ES-I3 (cell line): ENCODE measurements around the gene MYLK2.

Experiments used
- H3K36me3 ChIP-seq: 2 replicates; pipeline ENCODE4 v1.6.1; 2013; ENCODE audit warnings: mild to moderate bottlenecking, low read length, control low read depth, moderate library complexity; ENCODE audit not compliant: insufficient read depth
- H3K4me1 ChIP-seq: 2 replicates; pipeline ENCODE4 v1.6.1; 2013; ENCODE audit warnings: mild to moderate bottlenecking, control low read depth, low read length; ENCODE audit not compliant: insufficient read depth
- H3K9ac ChIP-seq: 2 replicates; pipeline ENCODE4 v1.6.1; 2013; ENCODE audit warnings: low read depth, mild to moderate bottlenecking, low read length, moderate library complexity
- H3K9me3 ChIP-seq: 2 replicates; pipeline ENCODE4 v1.6.1; 2013; ENCODE audit warnings: mild to moderate bottlenecking, low read length, moderate library complexity; ENCODE audit not compliant: control insufficient read depth, insufficient read depth

Gene MYLK2

GRCh38 chr20:31819083-31819784 is at the start of gene MYLK2:
Gene MYLK2, plus strand, starts transcription at chr20:31819356. Its CDS starts 225 bp downstream, at chr20:31819581.
- H3K4me1 ChIP-seq, result peaks cover 3% of the 10 kb centered on the region
- H3K36me3 ChIP-seq, result no peaks in the 10 kb centered on the region
- H3K9ac ChIP-seq, result no peak within 1 kb of the TSS
- no peaks in the 10 kb centered on the region for H3K9me3 ChIP-seq

- Histone ChIP-seq H3K4me1 (no peaks in the 10 kb centered on the region), H3K36me3 (peaks cover 33% of the 10 kb centered on the region), H3K9me3 (no peaks in the 10 kb centered on the region), H3K9ac (no peak overlapping the region)
Measured at GRCh38 chr20:31769681-31770080, 49.5 kb upstream of the MYLK2 start.

- H3K9ac ChIP-seq, result no peak overlapping the region
- H3K36me3 ChIP-seq, result peaks cover 33% of the 10 kb centered on the region
- H3K9me3 ChIP-seq, result no peaks in the 10 kb centered on the region
- H3K4me1 ChIP-seq, result no peaks in the 10 kb centered on the region
Measured at GRCh38 chr20:31770243-31770642, 48.9 kb upstream of the MYLK2 start.

- Histone ChIP-seq H3K4me1 (no peaks in the 10 kb centered on the region), H3K9me3 (no peaks in the 10 kb centered on the region), H3K36me3 (peaks cover 32% of the 10 kb centered on the region), H3K9ac (no peak overlapping the region)
Measured at GRCh38 chr20:31774408-31774807, 44.7 kb upstream of the MYLK2 start.

DNA sequence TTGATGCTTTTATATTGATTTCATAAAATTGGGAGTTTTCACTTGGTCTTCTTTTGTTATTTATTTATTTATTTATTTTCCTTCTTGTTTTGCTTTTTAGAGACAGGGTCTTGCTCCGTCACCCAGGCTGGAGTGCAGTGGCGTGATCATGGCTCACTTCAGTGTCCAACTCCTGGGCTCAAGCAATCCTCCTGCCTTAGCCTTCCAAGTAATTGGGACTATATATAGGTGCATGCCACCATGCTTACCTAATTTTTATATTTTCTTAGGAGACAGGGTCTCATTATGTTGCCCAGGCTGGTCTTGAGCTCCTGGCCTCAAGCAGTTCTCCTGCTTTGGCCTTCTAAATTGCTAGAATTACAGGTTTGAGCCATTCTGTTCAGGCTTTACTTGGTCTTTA is 38.3 kb upstream of the MYLK2 start:
- H3K36me3 ChIP-seq, result peaks cover 34% of the 10 kb centered on the region
- H3K9me3 ChIP-seq, result no peaks in the 10 kb centered on the region
- no peak overlapping the region for H3K9ac ChIP-seq
- no peaks in the 10 kb centered on the region for H3K4me1 ChIP-seq

- Histone ChIP-seq H3K9me3 (no peaks in the 10 kb centered on the region), H3K36me3 (peaks cover 34% of the 10 kb centered on the region), H3K9ac (no peak overlapping the region), H3K4me1 (no peaks in the 10 kb centered on the region)
Measured at GRCh38 chr20:31781945-31782344, 37.2 kb upstream of the MYLK2 start.

- H3K4me1 ChIP-seq, result no peaks in the 10 kb centered on the region
- no peaks in the 10 kb centered on the region for H3K9me3 ChIP-seq
- H3K36me3 ChIP-seq, result peaks cover 34% of the 10 kb centered on the region
- H3K9ac ChIP-seq, result no peak overlapping the region
Measured at GRCh38 chr20:31784354-31785044, 34.7 kb upstream of the MYLK2 start.

DNA sequence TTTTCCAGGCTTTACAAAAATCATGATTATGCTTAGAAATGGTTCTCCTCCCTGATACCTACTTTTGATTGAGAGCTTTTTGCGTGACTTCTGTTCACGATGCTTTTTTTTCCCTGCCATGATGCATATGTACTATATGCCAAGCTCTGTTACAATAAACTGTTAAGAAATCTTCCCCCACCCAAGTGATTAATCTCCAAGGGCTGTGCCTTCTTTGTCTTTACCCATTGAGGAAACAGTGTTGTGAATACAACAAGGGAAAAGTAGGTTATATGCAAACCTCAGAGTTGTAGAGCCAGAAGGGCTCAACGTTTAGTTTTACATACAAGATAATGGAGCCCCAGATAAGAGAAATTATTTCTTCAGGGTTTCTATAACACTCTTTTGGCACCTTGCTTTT is 34.1 kb upstream of the MYLK2 start:
- Histone ChIP-seq H3K9me3 (no peaks in the 10 kb centered on the region), H3K36me3 (peaks cover 32% of the 10 kb centered on the region), H3K9ac (no peak overlapping the region), H3K4me1 (no peaks in the 10 kb centered on the region)

GRCh38 chr20:31788578-31788977 is 30.6 kb upstream of the MYLK2 start:
- no peaks in the 10 kb centered on the region for H3K4me1 ChIP-seq
- H3K9me3 ChIP-seq, result no peaks in the 10 kb centered on the region
- no peak overlapping the region for H3K9ac ChIP-seq
- H3K36me3 ChIP-seq, result peaks cover 27% of the 10 kb centered on the region

DNA sequence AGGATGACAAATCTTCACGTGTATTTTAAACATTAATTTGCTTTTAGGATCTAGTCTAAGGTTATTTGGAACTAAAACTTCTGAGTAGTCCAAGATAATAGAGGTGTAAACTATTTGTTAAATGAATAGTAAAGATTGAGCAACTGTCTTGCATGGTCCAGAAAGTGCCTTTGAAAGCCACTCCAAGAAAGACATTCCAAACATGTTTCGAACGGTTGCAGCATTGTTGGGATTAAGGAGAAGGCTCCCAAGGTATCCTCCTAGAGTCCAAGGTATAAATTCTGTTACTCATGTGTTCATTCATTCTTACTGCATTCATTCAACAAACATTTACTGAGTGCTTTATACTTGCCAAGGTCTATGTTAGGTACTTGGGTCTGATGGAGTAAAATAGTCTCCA is 28.8 kb upstream of the MYLK2 start:
- H3K9me3 ChIP-seq, result no peaks in the 10 kb centered on the region
- H3K4me1 ChIP-seq, result no peaks in the 10 kb centered on the region
- no peak overlapping the region for H3K9ac ChIP-seq
- H3K36me3 ChIP-seq, result peaks cover 23% of the 10 kb centered on the region

- H3K9me3 ChIP-seq, result no peaks in the 10 kb centered on the region
- peaks cover 33% of the 10 kb centered on the region for H3K36me3 ChIP-seq
- H3K9ac ChIP-seq, result no peak overlapping the region
- no peaks in the 10 kb centered on the region for H3K4me1 ChIP-seq
Measured at GRCh38 chr20:31797364-31797763, 21.8 kb upstream of the MYLK2 start.

- H3K9me3 ChIP-seq, result no peaks in the 10 kb centered on the region
- H3K36me3 ChIP-seq, result peaks cover 25% of the 10 kb centered on the region
- no peak overlapping the region for H3K9ac ChIP-seq
- no peaks in the 10 kb centered on the region for H3K4me1 ChIP-seq
Measured at GRCh38 chr20:31801508-31801907, 17.6 kb upstream of the MYLK2 start.

DNA sequence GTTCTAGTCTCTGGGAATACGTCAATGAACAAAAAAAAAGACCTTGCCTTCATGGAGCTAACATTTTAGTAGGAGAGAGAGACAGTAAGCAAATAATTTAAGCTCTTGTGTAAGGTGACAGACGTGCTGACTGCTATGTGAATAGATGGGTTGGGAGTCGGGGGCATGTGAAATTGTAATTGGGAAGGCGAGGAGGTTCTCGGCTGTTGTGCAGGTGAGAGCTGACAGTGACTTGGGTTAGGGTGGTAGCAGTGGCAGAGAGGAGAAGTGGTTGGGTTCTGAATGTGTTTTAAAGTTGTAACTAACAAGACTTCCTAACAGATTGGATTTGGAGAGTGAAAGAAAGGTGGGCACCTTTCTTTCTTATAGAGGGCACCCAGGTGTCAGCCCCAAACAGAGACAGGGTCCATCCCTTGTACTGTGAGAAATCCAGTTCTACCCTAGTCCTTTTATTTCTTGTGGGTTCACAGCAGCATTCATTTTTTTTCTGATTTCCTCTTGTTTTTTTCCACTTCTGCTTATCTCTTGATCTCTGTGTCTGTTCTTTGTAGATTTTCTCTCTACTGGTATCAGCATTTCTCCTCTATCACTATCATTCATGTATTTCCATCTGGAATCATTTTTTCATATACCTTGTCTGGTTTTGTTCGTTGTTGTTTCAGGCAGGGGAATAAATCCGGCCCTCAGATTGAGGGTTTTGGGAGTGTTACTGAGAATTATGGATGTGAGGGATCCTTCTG is 15.4 kb upstream of the MYLK2 start:
- H3K9ac ChIP-seq, result no peak overlapping the region
- H3K9me3 ChIP-seq, result no peaks in the 10 kb centered on the region
- H3K36me3 ChIP-seq, result peaks cover 9% of the 10 kb centered on the region
- H3K4me1 ChIP-seq, result no peaks in the 10 kb centered on the region

DNA sequence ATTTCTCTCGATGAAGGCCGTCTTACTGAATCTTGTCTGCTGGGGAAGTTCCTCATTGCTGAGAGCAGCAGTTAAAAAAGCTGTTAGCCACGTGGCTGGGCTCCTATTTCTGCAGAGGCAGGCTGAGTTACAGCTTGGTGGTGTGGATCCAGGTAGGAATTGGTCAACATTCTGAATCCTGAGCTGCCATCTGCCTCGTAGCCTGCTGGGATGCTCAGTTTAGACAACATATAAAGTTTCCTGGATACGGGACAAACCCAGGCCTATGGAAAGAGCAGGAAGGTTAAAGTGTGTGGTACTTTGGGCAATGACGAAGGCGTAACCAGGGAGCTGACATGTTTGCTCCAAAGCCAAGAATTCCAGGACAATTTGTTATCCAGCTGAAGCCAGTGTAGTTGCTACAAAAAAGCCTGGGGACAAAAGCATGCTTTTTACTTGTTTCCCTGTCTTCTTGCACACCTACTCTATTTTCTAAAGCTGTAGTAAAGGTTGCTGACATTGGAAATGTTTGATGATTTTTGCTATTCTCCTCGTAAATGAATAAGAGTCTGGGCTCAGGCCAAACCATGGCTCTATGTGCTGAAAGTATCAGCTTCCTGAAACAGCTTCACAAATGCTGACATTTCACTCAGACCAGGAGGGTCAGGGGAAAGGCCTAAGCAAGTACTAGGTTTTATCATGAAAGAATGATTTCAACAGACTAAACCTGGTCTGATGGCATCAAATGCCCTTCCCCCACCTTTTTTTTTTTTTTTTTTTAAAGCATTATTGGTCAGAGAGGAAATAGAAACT is 12.4 kb upstream of the MYLK2 start:
- Histone ChIP-seq H3K9me3 (no peaks in the 10 kb centered on the region), H3K4me1 (no peaks in the 10 kb centered on the region), H3K36me3 (peaks cover 7% of the 10 kb centered on the region), H3K9ac (no peak overlapping the region)
